Measurements from ENCODE around the gene RPS18. TPM values are rescaled to one million over a fixed set of nuclear protein-coding genes. Genes with fewer than 3 reads are reported as not detected.

Gene RPS18
- total and polyA plus RNA-seq, 2 of the 13 experiments (the other 11 are each of a cell fraction or from before 2014, with no cell fraction given) = 3,896 to 5,806 TPM

- TF ChIP-seq, protein P1, sequence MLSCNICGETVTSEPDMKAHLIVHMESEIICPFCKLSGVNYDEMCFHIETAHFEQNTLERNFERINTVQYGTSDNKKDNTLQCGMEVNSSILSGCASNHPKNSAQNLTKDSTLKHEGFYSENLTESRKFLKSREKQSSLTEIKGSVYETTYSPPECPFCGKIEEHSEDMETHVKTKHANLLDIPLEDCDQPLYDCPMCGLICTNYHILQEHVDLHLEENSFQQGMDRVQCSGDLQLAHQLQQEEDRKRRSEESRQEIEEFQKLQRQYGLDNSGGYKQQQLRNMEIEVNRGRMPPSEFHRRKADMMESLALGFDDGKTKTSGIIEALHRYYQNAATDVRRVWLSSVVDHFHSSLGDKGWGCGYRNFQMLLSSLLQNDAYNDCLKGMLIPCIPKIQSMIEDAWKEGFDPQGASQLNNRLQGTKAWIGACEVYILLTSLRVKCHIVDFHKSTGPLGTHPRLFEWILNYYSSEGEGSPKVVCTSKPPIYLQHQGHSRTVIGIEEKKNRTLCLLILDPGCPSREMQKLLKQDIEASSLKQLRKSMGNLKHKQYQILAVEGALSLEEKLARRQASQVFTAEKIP (CRISPR knock-in tag; IDR thresholded peaks at IDR 0.05; ENCODE audit: borderline replicate concordance) = no peak
- TF ChIP-seq ZNF850 (CRISPR knock-in tag; conservative IDR thresholded peaks at IDR 0.05) (no peak), SP5 (CRISPR knock-in tag; IDR thresholded peaks at IDR 0.05; ENCODE audit: borderline replicate concordance, low read depth) (0 out of 2 replicates have a peak, but pooled peaks have one; percentile 10), NFRKB (IDR thresholded peaks at IDR 0.05) (no peak), HNRNPL (IDR thresholded peaks at IDR 0.05; ENCODE audit: low read depth, low read length) (no peak), MAF1 (CRISPR knock-in tag; IDR thresholded peaks at IDR 0.05; ENCODE audit: borderline replicate concordance) (no peak), UBTF (CRISPR knock-in tag; IDR thresholded peaks at IDR 0.05) (0 out of 2 replicates have a peak, but pooled peaks have one; percentile 15), ZNF746 (CRISPR knock-in tag; IDR thresholded peaks at IDR 0.05) (no peak), LCORL (IDR thresholded peaks at IDR 0.05) (no peak), LCORL (CRISPR knock-in tag; IDR thresholded peaks at IDR 0.05) (no peak), PAWR (CRISPR knock-in tag; IDR thresholded peaks at IDR 0.05; ENCODE audit: borderline replicate concordance) (no peak), HBP1 (CRISPR knock-in tag; IDR thresholded peaks at IDR 0.05; ENCODE audit: low read depth) (0 out of 2 replicates have a peak, but pooled peaks have one; percentile 14), MTA3 (CRISPR knock-in tag; IDR thresholded peaks at IDR 0.05) (no peak), FOXC1 (CRISPR knock-in tag; IDR thresholded peaks at IDR 0.05; ENCODE audit: borderline replicate concordance) (no peak), ZNF572 (CRISPR knock-in tag; IDR thresholded peaks at IDR 0.05) (0 out of 2 replicates have a peak, but pooled peaks have one; percentile 43), CEBPG (CRISPR knock-in tag; IDR thresholded peaks at IDR 0.05) (no peak), ZSCAN30 (CRISPR knock-in tag; IDR thresholded peaks at IDR 0.05) (no peak), ELF4 (CRISPR knock-in tag; IDR thresholded peaks at IDR 0.05; ENCODE audit: borderline replicate concordance) (no peak), RCOR2 (CRISPR knock-in tag; IDR thresholded peaks at IDR 0.05) (no peak), PHF8 (CRISPR knock-in tag; IDR thresholded peaks at IDR 0.05) (peak; percentile 19; the same call in 1 of the 2 replicates), ZNF788 (CRISPR knock-in tag; IDR thresholded peaks at IDR 0.05; ENCODE audit: borderline replicate concordance) (0 out of 2 replicates have a peak, but pooled peaks have one; percentile 46), ZFP36L1 (CRISPR knock-in tag; IDR thresholded peaks at IDR 0.05) (no peak), SP2 (CRISPR knock-in tag; IDR thresholded peaks at IDR 0.05) (0 out of 2 replicates have a peak, but pooled peaks have one; percentile 20), HHEX (CRISPR knock-in tag; IDR thresholded peaks at IDR 0.05) (no peak)
- TF ChIP-seq, protein P2, sequence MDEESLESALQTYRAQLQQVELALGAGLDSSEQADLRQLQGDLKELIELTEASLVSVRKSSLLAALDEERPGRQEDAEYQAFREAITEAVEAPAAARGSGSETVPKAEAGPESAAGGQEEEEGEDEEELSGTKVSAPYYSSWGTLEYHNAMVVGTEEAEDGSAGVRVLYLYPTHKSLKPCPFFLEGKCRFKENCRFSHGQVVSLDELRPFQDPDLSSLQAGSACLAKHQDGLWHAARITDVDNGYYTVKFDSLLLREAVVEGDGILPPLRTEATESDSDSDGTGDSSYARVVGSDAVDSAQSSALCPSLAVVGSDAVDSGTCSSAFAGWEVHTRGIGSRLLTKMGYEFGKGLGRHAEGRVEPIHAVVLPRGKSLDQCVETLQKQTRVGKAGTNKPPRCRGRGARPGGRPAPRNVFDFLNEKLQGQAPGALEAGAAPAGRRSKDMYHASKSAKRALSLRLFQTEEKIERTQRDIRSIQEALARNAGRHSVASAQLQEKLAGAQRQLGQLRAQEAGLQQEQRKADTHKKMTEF (CRISPR knock-in tag; IDR thresholded peaks at IDR 0.05) = no peak
Measured at GRCh38 chr6:33297956-33298772, 26.3 kb downstream of the RPS18 start (continued).

All from HepG2 (cell line).